Smooth muscle cell (in vitro differentiated cells): ENCODE results near the gene FHL5. TPM values are rescaled to one million over a fixed set of nuclear protein-coding genes. Genes with fewer than 3 reads are reported as not detected.

Experiments
- DNase-seq: peaks from one replicate; lab custom pipeline; 2025; ENCODE audit not compliant: unreplicated experiment; lab: John Stamatoyannopoulos, UW
- H2AFZ ChIP-seq: fragments of 200-600 bp; sonication (generic); 2 replicates; pipeline ENCODE4 v1.6.0; 2016; ENCODE audit warnings: antibody characterized with exemption, low read depth, mild to moderate bottlenecking
- H3F3A ChIP-seq: fragments of 200-600 bp; sonication (generic); 2 replicates; pipeline ENCODE4 v1.6.0; 2017; ENCODE audit warnings: antibody characterized with exemption, low read depth
- H3K27ac ChIP-seq: fragments of 200-600 bp; sonication (generic); 2 replicates; pipeline ENCODE4 v1.5.1; 2016; ENCODE audit warnings: low read depth, mild to moderate bottlenecking
- H3K27me3 ChIP-seq: fragments of 200-600 bp; sonication (generic); 2 replicates; pipeline ENCODE4 v1.6.1; 2016; ENCODE audit warnings: low read depth, mild to moderate bottlenecking
- H3K36me3 ChIP-seq: fragments of 200-600 bp; sonication (generic); 2 replicates; pipeline ENCODE4 v1.5.1; 2016; ENCODE audit warnings: low read depth
- H3K4me1 ChIP-seq: fragments of 200-600 bp; sonication (generic); 2 replicates; pipeline ENCODE4 v1.5.1; 2016; ENCODE audit warnings: low read depth
- H3K4me2 ChIP-seq: fragments of 200-600 bp; sonication (generic); 2 replicates; pipeline ENCODE4 v1.6.0; 2016; ENCODE audit warnings: mild to moderate bottlenecking
- H3K4me3 ChIP-seq: fragments of 200-600 bp; sonication (generic); 2 replicates; pipeline ENCODE4 v1.5.1; 2016; ENCODE audit warnings: mild to moderate bottlenecking
- H3K79me2 ChIP-seq: fragments of 200-600 bp; sonication (generic); 2 replicates; pipeline ENCODE4 v1.6.0; 2016; ENCODE audit warnings: low read depth, mild to moderate bottlenecking
- H3K9ac ChIP-seq: fragments of 200-600 bp; sonication (generic); 2 replicates; pipeline ENCODE4 v1.6.0; 2016; ENCODE audit warnings: low read depth
- H3K9me3 ChIP-seq: fragments of 200-600 bp; sonication (generic); replicated peaks from 2 replicates; pipeline ENCODE4 v1.5.1; 2016; ENCODE audit warnings: low read depth
- H4K20me1 ChIP-seq: fragments of 200-600 bp; sonication (generic); 2 replicates; pipeline ENCODE4 v1.6.0; 2016; ENCODE audit warnings: low read depth
- CTCF ChIP-seq: fragments of 200-600 bp; sonication (generic); IDR thresholded peaks from 2 replicates; pipeline ENCODE4 v1.5.1; 2017; ENCODE audit warnings: borderline replicate concordance, mild to moderate bottlenecking, antibody characterized with exemption; ENCODE audit not compliant: insufficient read depth, poor library complexity, severe bottlenecking
- WGBS: methylation state at CpG from one replicate; pipeline ENCODE4 v1.1.7; 2016; ENCODE audit warnings: low lambda C conversion rate; 5-methylcytosine and 5-hydroxymethylcytosine counted together
- polyA plus RNA-seq: library from polyadenylated mRNA; unstranded; fragments of >200 nt; fragmentation: Nextera tagmentation; extraction: Ambion mirVana; gene quantifications from 2 replicates; pipeline ENCODE4 v1.2.1, GENCODE V29; 2016
- total RNA-seq: library from RNA; depleted of rRNA; stranded (reverse); fragments of >200 nt; gene quantifications from 2 replicates; pipeline ENCODE4 v1.2.3, GENCODE V29; 2014

The FHL5 gene
- total and polyA plus RNA-seq, 2 experiments from 2014 or later: not detected

- Histone ChIP-seq H3K9me3 (no peaks in the 10 kb centered on the region), H3K4me1 (peaks cover 24% of the 10 kb centered on the region), H3K36me3 (peaks cover 12% of the 10 kb centered on the region), H3K9ac (peak within 1 kb of the TSS; percentile 95), H3K4me3 (peak within 1 kb of the TSS; percentile 76), H3K4me2 (peak within 1 kb of the TSS; percentile 88), H2AFZ (peak within 1 kb of the TSS; percentile 91), H4K20me1 (no peaks in the 10 kb centered on the region), H3K79me2 (peaks cover 24% of the 10 kb centered on the region), H3F3A (no peaks in the 10 kb centered on the region), H3K27me3 (no peaks in the 10 kb centered on the region), H3K27ac (peak within 1 kb of the TSS; percentile 94)
- WGBS: under 1% methylated on average over 54 of the region's 63 CpGs
- peak; percentile 69 for DNase-seq
- TF ChIP-seq CTCF: no peak
Measured at GRCh38 chr6:96521644-96522464, 41.1 kb upstream of the FHL5 start, which contains the start of gene UFL1. UFL1 (plus strand) TSS chr6:96521806; CDS start chr6:96521874, 68 bp downstream.

- H3K36me3 ChIP-seq: peaks cover 17% of the 10 kb centered on the region
- peak overlapping the region; percentile 88 for H3K4me2 ChIP-seq
- H3K9me3 ChIP-seq: no peaks in the 10 kb centered on the region
- no peak for DNase-seq
- H3F3A ChIP-seq: no peaks in the 10 kb centered on the region
- no peaks in the 10 kb centered on the region for H4K20me1 ChIP-seq
- no peaks in the 10 kb centered on the region for H3K27me3 ChIP-seq
- peak overlapping the region; percentile 94 for H3K27ac ChIP-seq
- peak overlapping the region; percentile 95 for H3K9ac ChIP-seq
- H3K4me1 ChIP-seq: peaks cover 24% of the 10 kb centered on the region
- WGBS: 11% methylated on average over 5 of the region's 5 CpGs
- H3K79me2 ChIP-seq: peaks cover 24% of the 10 kb centered on the region
- TF ChIP-seq CTCF: no peak
- H3K4me3 ChIP-seq: peak overlapping the region; percentile 76
- H2AFZ ChIP-seq: peak overlapping the region; percentile 91
Measured at GRCh38 chr6:96522465-96523009, 40.4 kb upstream of the FHL5 start.

GRCh38 chr6:96528193-96528592, 34.7 kb upstream of the FHL5 start:
- DNase-seq: no peak
- H3K9me3 ChIP-seq: no peaks in the 10 kb centered on the region
- H3K36me3 ChIP-seq: peaks cover 48% of the 10 kb centered on the region
- no peak overlapping the region for H3K4me3 ChIP-seq
- H3K9ac ChIP-seq: no peak overlapping the region
- 95% methylated on average over 3 of the region's 3 CpGs for WGBS
- H3F3A ChIP-seq: no peaks in the 10 kb centered on the region
- no peak overlapping the region for H3K27ac ChIP-seq
- no peak overlapping the region for H3K4me2 ChIP-seq
- H2AFZ ChIP-seq: no peak overlapping the region
- peaks cover 6% of the 10 kb centered on the region for H3K4me1 ChIP-seq
- no peak for TF ChIP-seq CTCF
- H3K27me3 ChIP-seq: no peaks in the 10 kb centered on the region
- H4K20me1 ChIP-seq: no peaks in the 10 kb centered on the region
- H3K79me2 ChIP-seq: peaks cover 10% of the 10 kb centered on the region

GRCh38 chr6:96532399-96532798, 30.5 kb upstream of the FHL5 start:
- Histone ChIP-seq H3K9ac (no peak overlapping the region), H4K20me1 (no peaks in the 10 kb centered on the region), H3F3A (no peaks in the 10 kb centered on the region), H3K4me2 (no peak overlapping the region), H3K79me2 (no peaks in the 10 kb centered on the region), H3K36me3 (peaks cover 32% of the 10 kb centered on the region), H3K4me3 (no peak overlapping the region), H3K27ac (no peak overlapping the region), H2AFZ (no peak overlapping the region), H3K9me3 (no peaks in the 10 kb centered on the region), H3K4me1 (no peaks in the 10 kb centered on the region), H3K27me3 (no peaks in the 10 kb centered on the region)
- no peak for DNase-seq
- TF ChIP-seq CTCF: no peak
- WGBS: 85% methylated on average over 1 of the region's 1 CpG
